OCI-LY3 (cell line): ENCODE measurements around the gene CENPE.

Experiments
- H2AFZ ChIP-seq: fragments of 200-600, 300-600 bp; shearing (Covaris generic); 2 replicates; pipeline ENCODE4 v1.6.0; 2014; ENCODE audit warnings: antibody characterized with exemption, low read depth, low read length
- H3K27ac ChIP-seq: fragments of 200-600, 300-600 bp; sonication (generic); 2 replicates; pipeline ENCODE4 v1.5.1; 2014; ENCODE audit warnings: mild to moderate bottlenecking, low read length, moderate library complexity, mixed read lengths
- H3K27me3 ChIP-seq: fragments of 200-600, 300-600 bp; sonication (generic); 2 replicates; pipeline ENCODE4 v1.6.1; 2014; ENCODE audit warnings: low read depth, low read length, mixed read lengths
- H3K36me3 ChIP-seq: fragments of 200-600, 300-600 bp; sonication (generic); replicated peaks from 2 replicates; pipeline ENCODE3; 2014; ENCODE audit warnings: low read depth, low read length, mixed read lengths
- H3K4me1 ChIP-seq: fragments of 300-600, 200-600 bp; sonication (generic); 2 replicates; pipeline ENCODE4 v1.6.1; 2014; ENCODE audit warnings: low read length, mixed read lengths
- H3K4me2 ChIP-seq: fragments of 200-600, 300-600 bp; sonication (generic); 2 replicates; pipeline ENCODE4 v1.6.1; 2014; ENCODE audit warnings: low read length, mixed read lengths
- H3K4me3 ChIP-seq: fragments of 300-600, 200-600 bp; sonication (generic); 2 replicates; pipeline ENCODE4 v1.5.1; 2014; ENCODE audit warnings: antibody characterized with exemption, mild to moderate bottlenecking, low read length, moderate library complexity
- H3K79me2 ChIP-seq: fragments of 300-600, 200-600 bp; shearing (Covaris generic); 2 replicates; pipeline ENCODE4 v1.6.1; 2014; ENCODE audit warnings: mild to moderate bottlenecking, low read length, mixed read lengths
- H3K9ac ChIP-seq: fragments of 300-600, 200-600 bp; shearing (Covaris generic); 2 replicates; pipeline ENCODE4 v1.6.0; 2014; ENCODE audit warnings: mild to moderate bottlenecking, low read length, moderate library complexity
- H3K9me3 ChIP-seq: fragments of 200-600, 300-600 bp; shearing (Covaris generic); 2 replicates; pipeline ENCODE4 v1.6.1; 2014; ENCODE audit warnings: low read length, mixed read lengths; ENCODE audit not compliant: insufficient read depth
- H4K20me1 ChIP-seq: fragments of 200-600, 300-600 bp; sonication (generic); 2 replicates; pipeline ENCODE4 v1.6.1; 2016; ENCODE audit warnings: low read length, mixed read lengths; ENCODE audit not compliant: insufficient read depth
- EZH2phosphoT487 ChIP-seq: fragments of 200-600 bp; shearing (Covaris generic); IDR thresholded peaks from 2 replicates; pipeline ENCODE4 v1.6.1; 2018; ENCODE audit warnings: antibody characterized with exemption, mixed run types, low read depth
- TF ChIP-seq, protein P1 (sequence below): fragments of 200-600, 300-600 bp; sonication (generic); IDR thresholded peaks from 2 replicates; pipeline ENCODE4 v1.5.1; 2014; ENCODE audit warnings: antibody characterized with exemption, low read length, low read depth

The CENPE gene

GRCh38 chr4:103204111-103204510 is 6.0 kb upstream of the CENPE start:
- TF ChIP-seq, protein P1, sequence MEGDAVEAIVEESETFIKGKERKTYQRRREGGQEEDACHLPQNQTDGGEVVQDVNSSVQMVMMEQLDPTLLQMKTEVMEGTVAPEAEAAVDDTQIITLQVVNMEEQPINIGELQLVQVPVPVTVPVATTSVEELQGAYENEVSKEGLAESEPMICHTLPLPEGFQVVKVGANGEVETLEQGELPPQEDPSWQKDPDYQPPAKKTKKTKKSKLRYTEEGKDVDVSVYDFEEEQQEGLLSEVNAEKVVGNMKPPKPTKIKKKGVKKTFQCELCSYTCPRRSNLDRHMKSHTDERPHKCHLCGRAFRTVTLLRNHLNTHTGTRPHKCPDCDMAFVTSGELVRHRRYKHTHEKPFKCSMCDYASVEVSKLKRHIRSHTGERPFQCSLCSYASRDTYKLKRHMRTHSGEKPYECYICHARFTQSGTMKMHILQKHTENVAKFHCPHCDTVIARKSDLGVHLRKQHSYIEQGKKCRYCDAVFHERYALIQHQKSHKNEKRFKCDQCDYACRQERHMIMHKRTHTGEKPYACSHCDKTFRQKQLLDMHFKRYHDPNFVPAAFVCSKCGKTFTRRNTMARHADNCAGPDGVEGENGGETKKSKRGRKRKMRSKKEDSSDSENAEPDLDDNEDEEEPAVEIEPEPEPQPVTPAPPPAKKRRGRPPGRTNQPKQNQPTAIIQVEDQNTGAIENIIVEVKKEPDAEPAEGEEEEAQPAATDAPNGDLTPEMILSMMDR: peak; percentile 71
- no peak for TF ChIP-seq EZH2phosphoT487
- Histone ChIP-seq H3K27me3 (no peaks in the 10 kb centered on the region), H4K20me1 (no peaks in the 10 kb centered on the region), H3K9ac (no peak overlapping the region), H3K27ac (no peak overlapping the region), H3K9me3 (no peaks in the 10 kb centered on the region), H3K4me1 (no peaks in the 10 kb centered on the region), H3K4me2 (no peak overlapping the region), H3K36me3 (no peaks in the 10 kb centered on the region), H3K79me2 (no peaks in the 10 kb centered on the region), H2AFZ (no peak overlapping the region), H3K4me3 (no peak overlapping the region)

DNA sequence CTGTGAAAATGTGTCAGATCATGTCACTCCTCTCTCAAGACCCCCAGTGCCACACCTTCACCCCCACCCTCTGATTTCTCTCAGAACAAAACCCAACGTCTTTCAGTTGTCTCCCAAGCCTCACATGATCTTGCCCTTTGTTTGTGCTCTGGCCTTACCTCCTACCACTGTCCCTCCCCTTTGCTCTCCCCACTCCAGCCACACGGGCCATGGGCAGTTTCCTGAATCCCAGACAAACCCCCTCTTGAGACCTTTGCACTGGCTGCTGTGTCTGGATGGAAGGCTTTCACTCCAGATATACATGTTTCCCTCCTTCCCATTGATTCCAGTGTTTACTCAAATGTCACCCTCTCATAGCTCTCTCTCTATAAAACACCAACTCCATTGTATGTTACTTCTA is 3.6 kb upstream of the CENPE start:
- H4K20me1 ChIP-seq: no peaks in the 10 kb centered on the region
- H3K36me3 ChIP-seq: peaks cover 1% of the 10 kb centered on the region
- no peak for TF ChIP-seq EZH2phosphoT487
- TF ChIP-seq, protein P1: no peak
- no peak overlapping the region for H3K9ac ChIP-seq
- no peak overlapping the region for H2AFZ ChIP-seq
- H3K27ac ChIP-seq: no peak overlapping the region
- no peak overlapping the region for H3K4me3 ChIP-seq
- peaks cover 9% of the 10 kb centered on the region for H3K4me1 ChIP-seq
- no peaks in the 10 kb centered on the region for H3K27me3 ChIP-seq
- no peak overlapping the region for H3K4me2 ChIP-seq
- peaks cover 15% of the 10 kb centered on the region for H3K79me2 ChIP-seq
- no peaks in the 10 kb centered on the region for H3K9me3 ChIP-seq

DNA sequence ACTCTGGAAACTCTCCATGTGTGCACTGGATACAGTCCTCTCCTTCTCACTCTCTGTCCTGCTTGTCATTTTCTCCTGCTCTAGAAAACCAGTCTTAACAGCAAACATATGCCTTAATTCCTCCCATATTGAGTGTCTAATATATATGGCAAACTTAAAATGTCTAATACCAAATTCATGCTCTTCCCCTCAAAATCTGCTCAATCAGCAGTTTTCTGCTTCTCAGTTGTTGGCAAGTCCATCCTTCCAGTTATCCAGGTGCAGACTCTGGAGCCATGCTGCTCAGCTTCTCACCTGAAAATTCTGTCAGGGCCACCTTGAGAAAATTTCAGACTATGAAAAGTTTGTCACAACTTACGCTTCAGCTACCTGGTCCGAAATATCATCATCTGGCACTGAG is 3.1 kb upstream of the CENPE start:
- H3K9ac ChIP-seq: no peak overlapping the region
- H3K79me2 ChIP-seq: peaks cover 19% of the 10 kb centered on the region
- H3K4me1 ChIP-seq: peaks cover 12% of the 10 kb centered on the region
- H3K27ac ChIP-seq: no peak overlapping the region
- H2AFZ ChIP-seq: no peak overlapping the region
- no peaks in the 10 kb centered on the region for H3K27me3 ChIP-seq
- no peak overlapping the region for H3K4me3 ChIP-seq
- H4K20me1 ChIP-seq: no peaks in the 10 kb centered on the region
- H3K9me3 ChIP-seq: no peaks in the 10 kb centered on the region
- H3K4me2 ChIP-seq: no peak overlapping the region
- peaks cover 6% of the 10 kb centered on the region for H3K36me3 ChIP-seq
- no peak for TF ChIP-seq EZH2phosphoT487
- TF ChIP-seq, protein P1: no peak

- peak overlapping the region; percentile 89 for H3K9ac ChIP-seq
- H3K4me1 ChIP-seq: peaks cover 12% of the 10 kb centered on the region
- peaks cover 24% of the 10 kb centered on the region for H3K79me2 ChIP-seq
- H3K36me3 ChIP-seq: peaks cover 28% of the 10 kb centered on the region
- no peaks in the 10 kb centered on the region for H4K20me1 ChIP-seq
- H3K9me3 ChIP-seq: no peaks in the 10 kb centered on the region
- peak overlapping the region; percentile 41 for H3K27ac ChIP-seq
- H3K4me2 ChIP-seq: peak overlapping the region; percentile 72
- TF ChIP-seq, protein P1: no peak
- no peak for TF ChIP-seq EZH2phosphoT487
- H3K27me3 ChIP-seq: no peaks in the 10 kb centered on the region
- peak overlapping the region; percentile 96 for H3K4me3 ChIP-seq
- H2AFZ ChIP-seq: peak overlapping the region; percentile 100
These were observed 866 bp upstream of the CENPE start for GRCh38 chr4:103199009-103199408.
